Activated B cell treated with CpG ODN at 0.5 μM for 24 hours (primary cell): ENCODE data around the gene CCDC136. TPM values are rescaled to one million over a fixed set of nuclear protein-coding genes. Genes with fewer than 3 reads are reported as not detected.

Source experiments
- ATAC-seq: fragments of 200-7000 bp; cut with Tn5 transposase; one replicate; pipeline ENCODE4 v1.10.0; 2021; ENCODE audit warnings: low read depth, mild to moderate bottlenecking, moderate library complexity
- CTCF ChIA-PET: fragments of 350-600 bp; sonication (Branson Sonifier 250); formaldehyde crosslinking; loops from one replicate; lab custom pipeline; 2021; ENCODE audit warnings: antibody characterized with exemption; lab: Charles Lee
- POLR2A ChIA-PET: fragments of 350-600 bp; sonication (Branson Sonifier 250); formaldehyde crosslinking; loops from one replicate; lab custom pipeline; 2021; ENCODE audit warnings: antibody characterized with exemption; lab: Charles Lee
- DNase-seq: peaks from one replicate; pipeline ENCODE4 v3.0.0; 2022
- H3K27ac Mint-ChIP-seq: one replicate; pipeline ENCODE4 v1.8.0; 2020; ENCODE audit warnings: mixed read lengths
- H3K27me3 Mint-ChIP-seq: one replicate; pipeline ENCODE4 v1.8.0; 2021; ENCODE audit warnings: mixed read lengths
- H3K36me3 Mint-ChIP-seq: one replicate; pipeline ENCODE4 v1.8.0; 2021; ENCODE audit warnings: low read depth, mixed read lengths
- H3K4me1 Mint-ChIP-seq: one replicate; pipeline ENCODE4 v1.8.0; 2021; ENCODE audit warnings: mixed read lengths
- H3K4me3 Mint-ChIP-seq: one replicate; pipeline ENCODE4 v1.8.0; 2020; ENCODE audit warnings: mild to moderate bottlenecking, mixed read lengths
- H3K9me3 Mint-ChIP-seq: one replicate; pipeline ENCODE4 v1.8.0; 2020; ENCODE audit warnings: mixed read lengths
- intact Hi-C: fragments of 100-400 bp; cut with micrococcal nuclease; formaldehyde crosslinking; loops from one replicate; pipeline ENCODE4 v1.15.1; 2024
- total RNA-seq: library from RNA; stranded (reverse); gene quantifications from 2 replicates; pipeline ENCODE4 v1.2.3, GENCODE V29; 2022
- TF ChIP-seq, protein P1 (sequence below): fragments of 200-600 bp; IDR thresholded peaks from one replicate; pipeline ENCODE4 v1.8.0; 2022; ENCODE audit warnings: antibody characterized with exemption, mild to moderate bottlenecking

Gene CCDC136
- total RNA-seq, 1 donor from 2014 or later, result 5.1 TPM

- H3K4me3 Mint-ChIP-seq, result no peak overlapping the region
- TF ChIP-seq, protein P1, sequence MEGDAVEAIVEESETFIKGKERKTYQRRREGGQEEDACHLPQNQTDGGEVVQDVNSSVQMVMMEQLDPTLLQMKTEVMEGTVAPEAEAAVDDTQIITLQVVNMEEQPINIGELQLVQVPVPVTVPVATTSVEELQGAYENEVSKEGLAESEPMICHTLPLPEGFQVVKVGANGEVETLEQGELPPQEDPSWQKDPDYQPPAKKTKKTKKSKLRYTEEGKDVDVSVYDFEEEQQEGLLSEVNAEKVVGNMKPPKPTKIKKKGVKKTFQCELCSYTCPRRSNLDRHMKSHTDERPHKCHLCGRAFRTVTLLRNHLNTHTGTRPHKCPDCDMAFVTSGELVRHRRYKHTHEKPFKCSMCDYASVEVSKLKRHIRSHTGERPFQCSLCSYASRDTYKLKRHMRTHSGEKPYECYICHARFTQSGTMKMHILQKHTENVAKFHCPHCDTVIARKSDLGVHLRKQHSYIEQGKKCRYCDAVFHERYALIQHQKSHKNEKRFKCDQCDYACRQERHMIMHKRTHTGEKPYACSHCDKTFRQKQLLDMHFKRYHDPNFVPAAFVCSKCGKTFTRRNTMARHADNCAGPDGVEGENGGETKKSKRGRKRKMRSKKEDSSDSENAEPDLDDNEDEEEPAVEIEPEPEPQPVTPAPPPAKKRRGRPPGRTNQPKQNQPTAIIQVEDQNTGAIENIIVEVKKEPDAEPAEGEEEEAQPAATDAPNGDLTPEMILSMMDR, result no peak
- peaks cover 24% of the 10 kb centered on the region for H3K4me1 Mint-ChIP-seq
- no peaks in the 10 kb centered on the region for H3K9me3 Mint-ChIP-seq
- H3K27me3 Mint-ChIP-seq, result peaks cover 24% of the 10 kb centered on the region
- intact Hi-C loops, result no loop called here
- ChIA-PET CTCF (no interaction called here), POLR2A (no interaction called here)
- ATAC-seq (no peak), DNase-seq (no peak)
- H3K36me3 Mint-ChIP-seq, result no peaks in the 10 kb centered on the region
- no peak overlapping the region for H3K27ac Mint-ChIP-seq
These were observed 40.5 kb downstream of the CCDC136 start for GRCh38 chr7:128831994-128832879.

DNA sequence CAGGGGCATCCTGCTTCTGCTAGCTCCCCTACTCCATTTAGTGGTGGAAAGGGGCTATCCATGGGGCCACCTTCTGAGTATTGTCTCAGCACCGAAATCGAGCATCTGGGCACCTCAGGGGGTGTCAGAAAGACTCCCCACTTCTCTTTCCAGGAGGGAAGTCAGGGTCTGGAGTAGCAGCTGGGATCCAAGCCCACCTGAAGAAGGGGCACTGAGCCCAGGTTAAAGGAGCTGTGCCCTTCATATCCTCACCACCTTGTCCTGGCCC, 41.0 kb downstream of the CCDC136 start:
- H3K27ac Mint-ChIP-seq, result no peak overlapping the region
- TF ChIP-seq, protein P1, result no peak
- no peaks in the 10 kb centered on the region for H3K9me3 Mint-ChIP-seq
- CTCF ChIA-PET, result interaction anchor here (1.0 kb wide), 1 partner anchor 51 kb away, joined by 3 read pairs; no protein-coding TSS in a partner anchor
- no peak overlapping the region for H3K4me3 Mint-ChIP-seq
- POLR2A ChIA-PET, result no interaction called here
- H3K36me3 Mint-ChIP-seq, result no peaks in the 10 kb centered on the region
- intact Hi-C loops, result no loop called here
- peaks cover 24% of the 10 kb centered on the region for H3K27me3 Mint-ChIP-seq
- peaks cover 24% of the 10 kb centered on the region for H3K4me1 Mint-ChIP-seq
- no peak for DNase-seq
- no peak for ATAC-seq

DNA sequence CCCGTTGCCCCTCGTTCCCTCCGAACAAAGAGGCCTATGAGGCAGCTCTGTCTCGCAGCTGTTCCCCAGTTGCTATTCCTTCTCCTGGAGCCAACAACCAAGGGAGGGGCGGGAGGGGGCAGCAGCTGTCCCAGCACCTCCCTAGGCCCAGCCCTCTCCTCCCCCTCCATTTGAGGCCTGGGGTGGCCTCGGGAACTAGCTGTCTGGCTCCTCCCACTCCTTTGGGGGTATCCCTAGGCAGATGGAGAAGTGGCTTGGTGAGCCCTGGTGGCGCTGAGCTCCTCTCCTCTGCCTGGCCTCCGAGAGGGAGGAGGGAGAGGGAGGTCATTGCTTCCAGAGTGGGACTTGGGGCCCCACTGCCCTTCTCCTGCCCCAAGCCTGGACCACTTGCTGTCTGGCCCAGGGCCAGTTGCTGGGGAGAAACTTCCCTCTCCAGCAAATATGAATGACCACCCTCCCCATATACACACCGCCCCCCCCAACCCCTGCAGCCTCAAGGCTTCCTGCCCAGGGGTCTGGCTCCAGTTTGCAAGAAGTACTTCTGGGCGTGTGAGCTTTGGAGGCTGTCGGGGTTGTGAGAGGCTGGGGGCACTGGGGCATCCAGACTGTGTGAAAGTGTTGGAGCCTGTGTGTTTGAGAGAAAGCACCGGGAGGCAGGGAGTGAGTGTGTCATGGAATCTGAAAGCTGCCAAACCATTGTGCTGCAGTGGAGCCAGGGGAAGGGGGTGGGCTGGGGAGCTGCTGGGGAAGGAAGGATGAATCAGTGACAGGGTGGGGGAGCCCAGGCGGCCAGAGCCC, 41.6 kb downstream of the CCDC136 start:
- ATAC-seq (no peak), DNase-seq (no peak)
- ChIA-PET POLR2A (no interaction called here), CTCF (interaction anchor here (1.0 kb wide), 1 partner anchor 51 kb away, joined by 3 read pairs; no protein-coding TSS in a partner anchor)
- Mint-ChIP-seq H3K36me3 (no peaks in the 10 kb centered on the region), H3K9me3 (no peaks in the 10 kb centered on the region), H3K4me1 (peaks cover 24% of the 10 kb centered on the region), H3K4me3 (no peak overlapping the region), H3K27me3 (peaks cover 18% of the 10 kb centered on the region), H3K27ac (no peak overlapping the region)
- intact Hi-C loops, result no loop called here
- TF ChIP-seq, protein P1, result no peak

DNA sequence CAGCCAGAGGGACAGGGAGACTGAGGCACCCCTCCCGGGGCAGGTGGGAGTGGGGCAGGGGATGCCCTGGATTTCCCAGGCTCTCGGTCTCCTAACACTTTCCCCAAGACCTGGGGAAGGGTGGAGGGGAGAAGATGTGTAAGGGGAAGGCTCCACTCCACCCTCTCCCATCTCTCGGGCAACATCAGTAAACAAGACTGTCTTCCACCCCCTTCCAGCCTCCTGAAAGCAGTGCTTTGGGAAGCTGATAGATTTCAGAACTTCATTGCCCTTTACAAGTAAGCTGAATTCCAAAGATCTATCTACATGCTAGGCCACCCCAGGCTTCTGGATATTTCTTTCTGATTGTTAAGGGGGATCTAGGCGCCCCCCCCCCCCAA, 42.2 kb downstream of the CCDC136 start:
- DNase-seq (no peak), ATAC-seq (no peak)
- intact Hi-C loops, result no loop called here
- no peaks in the 10 kb centered on the region for H3K9me3 Mint-ChIP-seq
- H3K36me3 Mint-ChIP-seq, result no peaks in the 10 kb centered on the region
- no peak overlapping the region for H3K27ac Mint-ChIP-seq
- TF ChIP-seq, protein P1, result no peak
- H3K27me3 Mint-ChIP-seq, result peaks cover 12% of the 10 kb centered on the region
- no peak overlapping the region for H3K4me3 Mint-ChIP-seq
- POLR2A ChIA-PET, result no interaction called here
- H3K4me1 Mint-ChIP-seq, result peaks cover 24% of the 10 kb centered on the region
- CTCF ChIA-PET, result interaction anchor here (1.0 kb wide), 1 partner anchor 50 kb away, joined by 3 read pairs; no protein-coding TSS in a partner anchor

- H3K27me3 Mint-ChIP-seq, result peaks cover 6% of the 10 kb centered on the region
- H3K4me1 Mint-ChIP-seq, result peaks cover 15% of the 10 kb centered on the region
- no peaks in the 10 kb centered on the region for H3K36me3 Mint-ChIP-seq
- TF ChIP-seq, protein P1, result no peak
- no peak overlapping the region for H3K27ac Mint-ChIP-seq
- ChIA-PET CTCF (interaction anchor here (1.0 kb wide), 1 partner anchor 48 kb away, joined by 3 read pairs; no protein-coding TSS in a partner anchor), POLR2A (interaction anchor here (0.5 kb wide), 1 partner anchor 66 kb away, joined by 7 read pairs; no protein-coding TSS in a partner anchor)
- H3K9me3 Mint-ChIP-seq, result no peaks in the 10 kb centered on the region
- ATAC-seq, result no peak
- no peak overlapping the region for H3K4me3 Mint-ChIP-seq
- no peak for DNase-seq
- intact Hi-C loops, result no loop called here
These were observed 43.5 kb downstream of the CCDC136 start for GRCh38 chr7:128835231-128835751.
